Prostate gland (tissue), 2 donors: ENCODE results near the gene RNASE12.

Experiments used
- POLR2AphosphoS5 ChIP-seq: sonication (generic); formaldehyde crosslinking; IDR thresholded peaks from one replicate; pipeline ENCODE4 v1.6.1; 2017; ENCODE audit warnings: antibody characterized with exemption
- TF ChIP-seq, protein P1 (sequence below), 4 experiments: fragments of 200-600 bp in 2 of 4; fragments of 450-650 bp in 2 of 4; sonication (generic) in 2 of 4; IDR thresholded peaks; 1 replicate in 3 of 4; 2 replicates in 1 of 4; pipeline ENCODE4 v1.5.1; 2016 to 2019; ENCODE audit warnings: antibody characterized with exemption in 4 of 4, mild to moderate bottlenecking in 2 of 4, moderate library complexity in 2 of 4

DNA sequence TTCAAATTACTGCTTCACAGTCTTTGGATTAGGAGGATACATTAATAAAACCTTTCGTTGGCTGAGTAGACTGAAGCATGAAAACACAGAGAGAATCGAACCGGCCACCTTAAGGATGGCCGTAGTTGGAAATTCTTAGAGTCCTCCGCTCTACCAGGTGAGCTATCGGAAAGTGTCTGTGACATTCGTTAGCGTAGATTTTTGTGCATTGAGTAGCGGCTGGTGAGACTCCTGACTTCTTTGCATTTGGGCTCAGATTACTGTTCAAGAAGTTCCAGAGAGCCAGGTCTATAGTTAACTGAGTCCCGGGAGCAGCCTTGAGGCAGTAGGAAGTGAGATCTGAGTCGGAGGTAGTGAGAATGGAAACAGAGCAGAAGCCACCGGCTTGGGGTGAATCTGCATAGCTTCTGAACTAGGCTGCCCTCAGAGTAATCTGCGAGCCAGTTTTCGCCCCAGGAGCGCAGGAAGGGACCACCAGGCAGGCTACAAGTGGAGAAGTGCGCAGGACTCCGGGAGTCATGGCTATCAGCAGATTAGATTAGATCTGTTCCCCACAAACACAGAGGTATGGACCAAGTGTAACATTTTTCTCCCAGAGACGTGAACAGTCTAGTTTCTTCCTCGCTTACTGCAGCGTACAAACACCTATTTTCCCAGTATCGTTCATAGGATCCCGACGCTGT, 39.3 kb upstream of the RNASE12 start:
- TF ChIP-seq, protein P1, sequence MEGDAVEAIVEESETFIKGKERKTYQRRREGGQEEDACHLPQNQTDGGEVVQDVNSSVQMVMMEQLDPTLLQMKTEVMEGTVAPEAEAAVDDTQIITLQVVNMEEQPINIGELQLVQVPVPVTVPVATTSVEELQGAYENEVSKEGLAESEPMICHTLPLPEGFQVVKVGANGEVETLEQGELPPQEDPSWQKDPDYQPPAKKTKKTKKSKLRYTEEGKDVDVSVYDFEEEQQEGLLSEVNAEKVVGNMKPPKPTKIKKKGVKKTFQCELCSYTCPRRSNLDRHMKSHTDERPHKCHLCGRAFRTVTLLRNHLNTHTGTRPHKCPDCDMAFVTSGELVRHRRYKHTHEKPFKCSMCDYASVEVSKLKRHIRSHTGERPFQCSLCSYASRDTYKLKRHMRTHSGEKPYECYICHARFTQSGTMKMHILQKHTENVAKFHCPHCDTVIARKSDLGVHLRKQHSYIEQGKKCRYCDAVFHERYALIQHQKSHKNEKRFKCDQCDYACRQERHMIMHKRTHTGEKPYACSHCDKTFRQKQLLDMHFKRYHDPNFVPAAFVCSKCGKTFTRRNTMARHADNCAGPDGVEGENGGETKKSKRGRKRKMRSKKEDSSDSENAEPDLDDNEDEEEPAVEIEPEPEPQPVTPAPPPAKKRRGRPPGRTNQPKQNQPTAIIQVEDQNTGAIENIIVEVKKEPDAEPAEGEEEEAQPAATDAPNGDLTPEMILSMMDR (IDR thresholded peaks at IDR 0.05): no peak
- TF ChIP-seq POLR2AphosphoS5: no peak
